Transverse colon (tissue), 4 donors: Measurements from ENCODE around the gene PTH1R. TPM values are rescaled to one million over a fixed set of nuclear protein-coding genes. Genes with fewer than 3 reads are reported as not detected.

Source experiments
- DNase-seq: peaks from one replicate; pipeline ENCODE4 v3.0.0-alpha.2; 2019
- H3K27ac ChIP-seq, 4 donors: fragments of 200-600 bp; sonication (generic); 2 replicates each; pipeline ENCODE4 v1.5.1; 2016 to 2018; ENCODE audit warnings: inconsistent platforms in 4 of 4
- H3K27me3 ChIP-seq: fragments of 200-600 bp; sonication (generic); 2 replicates; pipeline ENCODE4 v1.5.1; 2017; ENCODE audit warnings: inconsistent platforms
- H3K36me3 ChIP-seq, 4 donors: fragments of 200-600 bp; sonication (generic); 2 replicates each; pipeline ENCODE4 v1.5.1; 2017 to 2019; ENCODE audit warnings: inconsistent platforms in 4 of 4
- H3K4me1 ChIP-seq, 4 donors: fragments of 200-600 bp; sonication (generic); 2 replicates each; pipeline ENCODE4 v1.5.1; 2017 to 2020; ENCODE audit warnings: inconsistent platforms in 4 of 4
- H3K4me3 ChIP-seq, 4 donors: fragments of 200-600 bp; sonication (generic); 1 replicate in 1 of 4; 2 replicates in 3 of 4; pipeline versions ENCODE4 v1.5.1 to v1.6.1; 2017 to 2019; ENCODE audit warnings: inconsistent platforms in 4 of 4
- H3K9me3 ChIP-seq, 2 donors: fragments of 200-600 bp; sonication (generic); 2 replicates each; pipeline ENCODE4 v1.5.1; 2017 to 2019; ENCODE audit warnings: inconsistent platforms in 2 of 2
- EP300 ChIP-seq: sonication (generic); formaldehyde crosslinking; IDR thresholded peaks from one replicate; pipeline ENCODE4 v1.6.1; 2017; ENCODE audit warnings: antibody characterized with exemption, low read depth
- POLR2A ChIP-seq: fragments of 450-650 bp; IDR thresholded peaks from one replicate; pipeline ENCODE4 v1.6.1; 2016; ENCODE audit warnings: antibody characterized with exemption, mild to moderate bottlenecking, moderate library complexity
- POLR2AphosphoS5 ChIP-seq, 3 donors: sonication (generic); formaldehyde crosslinking; IDR thresholded peaks; one replicate each; pipeline ENCODE4 v1.6.1; 2016; ENCODE audit warnings: antibody characterized with exemption in 3 of 3
- WGBS, 2 donors: methylation state at CpG; one replicate each; pipeline ENCODE4 v1.1.5; 2018; ENCODE audit warnings: low coverage in 1 of 2; 5-methylcytosine and 5-hydroxymethylcytosine counted together
- in situ Hi-C, 4 donors: fragments of 200-750 bp; cut with MboI; loops; one replicate each; pipeline versions ENCODE4 v1.15.0 to v1.15.1; 2017; ENCODE audit warnings: low sequenced_read_pairs in 3 of 4, low pct_ligation_motif_present in 1 of 4, low pct_unique_long_range_greater_than_20kb in 1 of 4
- intact Hi-C: fragments of 100-400 bp; cut with DNase I; formaldehyde crosslinking; loops from one replicate; pipeline ENCODE4 v1.15.1; 2023; ENCODE audit warnings: low total_unique reads
- total RNA-seq, 4 donors: library from RNA; depleted of rRNA; stranded (reverse); fragments of >200 nt; gene quantifications; one replicate each; pipeline ENCODE4 v1.1.0, GENCODE V29; 2016
- TF ChIP-seq, protein P1 (sequence below), 5 experiments: fragments of 200-600 bp in 3 of 5; fragments of 450-650 bp in 2 of 5; sonication (generic) in 3 of 5; IDR thresholded peaks; 1 replicate in 2 of 5; 2 replicates in 3 of 5; pipeline ENCODE4 v1.5.1; 2016 to 2017; ENCODE audit warnings: antibody characterized with exemption in 5 of 5, inconsistent platforms in 3 of 5, mild to moderate bottlenecking in 2 of 5, moderate library complexity in 1 of 5

Gene PTH1R
- total RNA-seq, 4 donors from 2014 or later, result 0.60 to 2.5 (median 1.4) TPM; not detected in 1

DNA sequence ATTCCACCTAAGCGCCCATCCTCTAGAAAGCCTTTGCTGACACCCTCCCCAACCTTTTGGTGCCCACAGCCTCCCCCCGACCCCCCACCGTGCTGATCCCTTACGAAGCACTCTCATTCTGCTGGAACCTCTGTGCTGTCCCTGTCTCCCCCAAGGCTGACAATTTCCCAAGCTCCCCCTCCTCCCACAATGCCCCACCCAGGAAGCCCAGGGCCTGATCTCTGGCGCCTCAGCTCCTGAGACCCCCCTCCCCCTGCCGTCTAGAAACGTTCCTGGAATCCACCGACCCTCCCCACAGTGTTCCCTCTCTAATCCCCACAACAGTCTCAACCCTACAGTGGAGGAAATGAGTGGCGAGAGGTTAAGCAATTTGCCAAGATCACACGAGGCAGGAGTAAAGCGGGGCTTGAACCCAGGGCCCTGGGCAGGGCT, 32.6 kb upstream of the PTH1R start:
- Histone ChIP-seq H3K4me1 (peaks cover 7 to 17% (median 13%) of the 10 kb centered on the region in 4 donors), H3K27me3 (no peaks in the 10 kb centered on the region), H3K36me3 (no peaks in the 10 kb centered on the region), H3K9me3 (peaks cover 11 to 14% of the 10 kb centered on the region in 2 donors), H3K27ac (peak overlapping the region; percentile 68 to 88 (median 74)), H3K4me3 (peak overlapping the region in 2 of 4 donors; percentile 50 to 54)
- intact Hi-C loops, result no loop called here
- 55% methylated on average over 11 of the region's 11 CpGs; no CpG with 5 or more reads in 1 of the 2 donors for WGBS, 2 donors
- DNase-seq, result no peak
- TF ChIP-seq POLR2A, result no peak
- TF ChIP-seq, protein P1, sequence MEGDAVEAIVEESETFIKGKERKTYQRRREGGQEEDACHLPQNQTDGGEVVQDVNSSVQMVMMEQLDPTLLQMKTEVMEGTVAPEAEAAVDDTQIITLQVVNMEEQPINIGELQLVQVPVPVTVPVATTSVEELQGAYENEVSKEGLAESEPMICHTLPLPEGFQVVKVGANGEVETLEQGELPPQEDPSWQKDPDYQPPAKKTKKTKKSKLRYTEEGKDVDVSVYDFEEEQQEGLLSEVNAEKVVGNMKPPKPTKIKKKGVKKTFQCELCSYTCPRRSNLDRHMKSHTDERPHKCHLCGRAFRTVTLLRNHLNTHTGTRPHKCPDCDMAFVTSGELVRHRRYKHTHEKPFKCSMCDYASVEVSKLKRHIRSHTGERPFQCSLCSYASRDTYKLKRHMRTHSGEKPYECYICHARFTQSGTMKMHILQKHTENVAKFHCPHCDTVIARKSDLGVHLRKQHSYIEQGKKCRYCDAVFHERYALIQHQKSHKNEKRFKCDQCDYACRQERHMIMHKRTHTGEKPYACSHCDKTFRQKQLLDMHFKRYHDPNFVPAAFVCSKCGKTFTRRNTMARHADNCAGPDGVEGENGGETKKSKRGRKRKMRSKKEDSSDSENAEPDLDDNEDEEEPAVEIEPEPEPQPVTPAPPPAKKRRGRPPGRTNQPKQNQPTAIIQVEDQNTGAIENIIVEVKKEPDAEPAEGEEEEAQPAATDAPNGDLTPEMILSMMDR (IDR thresholded peaks at IDR 0.05), result no peak
- TF ChIP-seq POLR2AphosphoS5 (IDR thresholded peaks at IDR 0.05), result no peak
- TF ChIP-seq EP300, result no peak
- in situ Hi-C loops, result no loop called here

DNA sequence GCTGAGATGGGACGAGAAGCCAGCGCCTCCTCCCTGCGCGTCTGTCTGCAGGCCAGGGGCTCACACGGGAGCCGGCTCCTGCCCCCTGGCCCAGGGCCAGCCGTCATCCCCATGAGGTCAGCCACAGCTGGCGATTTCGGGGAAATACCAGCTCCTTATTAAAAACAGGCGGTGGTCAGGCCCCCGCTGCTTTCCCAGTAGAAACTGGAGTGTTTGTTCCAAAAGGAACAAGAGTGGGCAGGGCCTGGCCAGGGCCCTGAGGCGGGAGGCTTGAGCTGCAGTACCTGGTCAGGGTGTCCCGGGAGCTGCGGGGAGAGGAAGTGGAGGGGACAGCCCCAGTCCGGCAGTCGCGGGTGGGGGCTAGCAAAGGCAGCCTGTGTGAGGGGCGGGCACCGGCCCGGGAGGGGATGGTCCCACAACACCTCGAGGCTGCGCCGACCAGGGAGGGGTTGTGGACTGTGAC, 32.1 kb upstream of the PTH1R start:
- no peaks in the 10 kb centered on the region for H3K36me3 ChIP-seq
- DNase-seq, result peak; percentile 65
- in situ Hi-C loops, result no loop called here
- H3K9me3 ChIP-seq, result peaks cover 7 to 14% of the 10 kb centered on the region in 2 donors
- TF ChIP-seq, protein P1 (IDR thresholded peaks at IDR 0.05), result no peak
- TF ChIP-seq POLR2A (no peak), EP300 (no peak), POLR2AphosphoS5 (IDR thresholded peaks at IDR 0.05) (no peak)
- H3K4me3 ChIP-seq, result peak overlapping the region; percentile 39 to 54 (median 46)
- no peaks in the 10 kb centered on the region for H3K27me3 ChIP-seq
- WGBS, 2 donors, result 5% methylated on average over 14 of the region's 23 CpGs; no CpG with 5 or more reads in 1 of the 2 donors
- peaks cover 7 to 17% (median 13%) of the 10 kb centered on the region in 4 donors for H3K4me1 ChIP-seq
- peak overlapping the region; percentile 68 to 88 (median 74) for H3K27ac ChIP-seq
- intact Hi-C loops, result no loop called here

DNA sequence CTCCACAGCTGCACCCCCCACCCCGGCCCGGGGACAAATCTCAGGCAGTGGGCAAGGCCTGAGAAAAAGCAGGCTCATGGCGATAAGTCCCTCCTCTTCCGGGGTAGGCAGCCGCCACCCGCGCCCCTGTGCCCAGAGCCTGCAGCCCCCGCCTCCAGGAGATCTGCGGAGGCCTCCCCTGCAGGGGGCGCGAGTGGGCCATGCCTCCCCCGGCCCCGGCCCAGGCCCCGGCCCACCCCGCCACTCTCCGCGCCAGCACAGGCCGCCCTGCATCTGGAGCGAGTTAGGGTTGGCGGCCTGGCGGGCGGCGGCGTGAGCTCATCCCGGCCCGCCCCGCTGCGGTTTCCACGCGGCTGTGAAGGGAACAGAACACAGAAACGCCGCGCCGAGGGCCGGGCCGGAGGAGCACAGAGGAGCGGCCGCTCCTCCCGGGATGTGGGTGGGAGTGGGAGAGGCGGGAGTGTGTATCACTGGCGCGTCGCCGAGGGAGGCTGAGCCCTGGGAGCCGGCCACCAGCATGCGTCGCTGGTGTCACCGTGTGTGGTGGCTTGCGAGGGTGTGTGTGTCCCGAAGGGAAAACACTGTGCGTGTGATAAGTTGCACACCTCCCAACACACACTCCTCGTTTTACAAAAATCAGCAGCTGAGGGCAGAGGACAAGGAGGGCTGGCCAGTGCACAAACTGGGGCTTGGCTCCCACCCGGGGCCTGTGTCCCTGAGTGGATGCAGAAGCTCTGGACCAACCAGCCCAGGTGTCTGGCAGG, 31.5 kb upstream of the PTH1R start:
- Histone ChIP-seq H3K27ac (peak overlapping the region; percentile 68 to 88 (median 74)), H3K4me1 (peaks cover 7 to 17% (median 13%) of the 10 kb centered on the region in 4 donors), H3K36me3 (no peaks in the 10 kb centered on the region), H3K4me3 (peak overlapping the region; percentile 39 to 54 (median 46)), H3K9me3 (peaks cover 3 to 9% of the 10 kb centered on the region in 2 donors), H3K27me3 (no peaks in the 10 kb centered on the region)
- 2% methylated on average over 24 of the region's 53 CpGs; no CpG with 5 or more reads in 1 of the 2 donors for WGBS, 2 donors
- intact Hi-C loops (no loop called here), in situ Hi-C loops (no loop called here)
- DNase-seq, result peak; percentile 79
- TF ChIP-seq EP300 (no peak), POLR2AphosphoS5 (IDR thresholded peaks at IDR 0.05) (no peak)
- TF ChIP-seq, protein P1 (IDR thresholded peaks at IDR 0.05), result peak in 4 of 5 experiments; percentile 37 to 60 (median 52)
